Stomach (tissue), 4 donors: ENCODE results near the gene MRC2.

Experiments used
- CTCF ChIP-seq, 7 experiments: fragments of 450-650 bp in 4 of 7; fragments of 200-600 bp in 3 of 7; sonication (generic) in 3 of 7; IDR thresholded peaks; one replicate each; pipeline ENCODE4 v1.5.1; 2016 to 2019; ENCODE audit warnings: antibody characterized with exemption in 7 of 7, control low read depth in 2 of 7, mild to moderate bottlenecking in 1 of 7
- EP300 ChIP-seq: sonication (generic); formaldehyde crosslinking; IDR thresholded peaks from one replicate; pipeline ENCODE4 v1.6.1; 2017; ENCODE audit warnings: antibody characterized with exemption
- POLR2A ChIP-seq, 4 donors: fragments of 450-650 bp; IDR thresholded peaks; one replicate each; pipeline ENCODE4 v1.6.1; 2016; ENCODE audit warnings: antibody characterized with exemption in 4 of 4, control low read depth in 2 of 4, mild to moderate bottlenecking in 1 of 4, moderate library complexity in 1 of 4
- POLR2AphosphoS5 ChIP-seq, 3 donors: sonication (generic); formaldehyde crosslinking; IDR thresholded peaks; one replicate each; pipeline ENCODE4 v1.6.1; 2016; ENCODE audit warnings: antibody characterized with exemption in 3 of 3

GRCh38 chr17:62716834-62717588 lies 89.5 kb downstream of the MRC2 start:
- no peak for TF ChIP-seq POLR2A (IDR thresholded peaks at IDR 0.05)
- no peak for TF ChIP-seq CTCF (IDR thresholded peaks at IDR 0.05)
- no peak for TF ChIP-seq EP300
- no peak for TF ChIP-seq POLR2AphosphoS5 (IDR thresholded peaks at IDR 0.05)
